HAP-1 (cell line): ENCODE data around the gene P4HB.

Experiments
- DNase-seq, 2 experiments: peaks; one replicate each; pipeline ENCODE4 v3.0.0-alpha.2; 2016 to 2020; ENCODE audit warnings: low spot score in 2 of 2
- H3K27me3 ChIP-seq: fragments of 250-450 bp; sonication (Bioruptor Pico); 2 replicates; pipeline ENCODE4 v1.5.1; 2020; ENCODE audit warnings: low read depth, mild to moderate bottlenecking, moderate library complexity
- H3K36me3 ChIP-seq: fragments of 250-450 bp; sonication (Bioruptor Pico); replicated peaks from 2 replicates; pipeline ENCODE4 v1.5.1; 2020; ENCODE audit warnings: mild to moderate bottlenecking
- H3K4me1 ChIP-seq: fragments of 250-450 bp; sonication (Bioruptor Pico); 2 replicates; pipeline ENCODE4 v1.5.1; 2020; ENCODE audit warnings: mild to moderate bottlenecking
- H3K4me3 ChIP-seq: fragments of 250-450 bp; sonication (Bioruptor Pico); 2 replicates; pipeline ENCODE4 v1.5.1; 2020; ENCODE audit warnings: mild to moderate bottlenecking, moderate library complexity
- H3K9me3 ChIP-seq: fragments of 250-450 bp; sonication (Bioruptor Pico); 2 replicates; pipeline ENCODE4 v1.5.1; 2020; ENCODE audit warnings: mild to moderate bottlenecking, moderate library complexity
- in situ Hi-C: fragments of 300-500 bp; cut with MboI; formaldehyde crosslinking; loops from 3 replicates; pipeline ENCODE4 v1.14.3; 2020; ENCODE audit warnings: low sequenced_read_pairs, inconsistent platforms, mixed read lengths

Gene P4HB

GRCh38 chr17:81859906-81860755 lies at the start of gene P4HB:
TSS of gene P4HB (minus strand) at chr17:81860535. CDS start at chr17:81860471, 64 bp downstream.
- H3K36me3 ChIP-seq, result peaks cover 68% of the 10 kb centered on the region
- H3K9me3 ChIP-seq, result no peaks in the 10 kb centered on the region
- peaks cover 14% of the 10 kb centered on the region for H3K4me1 ChIP-seq
- peak in 1 of 2 experiments; percentile 99 for DNase-seq
- no peaks in the 10 kb centered on the region for H3K27me3 ChIP-seq
- in situ Hi-C loops, result no loop called here
- H3K4me3 ChIP-seq, result peak within 1 kb of the TSS; percentile 85

GRCh38 chr17:81909231-81909630 lies 48.9 kb upstream of the P4HB start:
- Histone ChIP-seq H3K36me3 (peaks cover 47% of the 10 kb centered on the region), H3K4me1 (no peaks in the 10 kb centered on the region)
- in situ Hi-C loops, result no loop called here

GRCh38 chr17:81908793-81909192 lies 48.5 kb upstream of the P4HB start:
- H3K27me3 ChIP-seq, result no peaks in the 10 kb centered on the region
- no peak overlapping the region for H3K4me3 ChIP-seq
- DNase-seq, result no peak
- in situ Hi-C loops, result no loop called here
- peaks cover 46% of the 10 kb centered on the region for H3K36me3 ChIP-seq
- H3K9me3 ChIP-seq, result no peaks in the 10 kb centered on the region
- no peaks in the 10 kb centered on the region for H3K4me1 ChIP-seq

More at GRCh38 chr17:81909231-81909630, 48.9 kb upstream of the P4HB start:
- Histone ChIP-seq H3K9me3 (no peaks in the 10 kb centered on the region), H3K27me3 (no peaks in the 10 kb centered on the region), H3K4me3 (no peak overlapping the region)
- DNase-seq, result no peak

GRCh38 chr17:81907219-81908145 lies 47.1 kb upstream of the P4HB start:
- Histone ChIP-seq H3K9me3 (no peaks in the 10 kb centered on the region), H3K4me3 (no peak overlapping the region), H3K27me3 (no peaks in the 10 kb centered on the region), H3K36me3 (peaks cover 34% of the 10 kb centered on the region), H3K4me1 (no peaks in the 10 kb centered on the region)
- in situ Hi-C loops, result no loop called here
- no peak for DNase-seq

DNA sequence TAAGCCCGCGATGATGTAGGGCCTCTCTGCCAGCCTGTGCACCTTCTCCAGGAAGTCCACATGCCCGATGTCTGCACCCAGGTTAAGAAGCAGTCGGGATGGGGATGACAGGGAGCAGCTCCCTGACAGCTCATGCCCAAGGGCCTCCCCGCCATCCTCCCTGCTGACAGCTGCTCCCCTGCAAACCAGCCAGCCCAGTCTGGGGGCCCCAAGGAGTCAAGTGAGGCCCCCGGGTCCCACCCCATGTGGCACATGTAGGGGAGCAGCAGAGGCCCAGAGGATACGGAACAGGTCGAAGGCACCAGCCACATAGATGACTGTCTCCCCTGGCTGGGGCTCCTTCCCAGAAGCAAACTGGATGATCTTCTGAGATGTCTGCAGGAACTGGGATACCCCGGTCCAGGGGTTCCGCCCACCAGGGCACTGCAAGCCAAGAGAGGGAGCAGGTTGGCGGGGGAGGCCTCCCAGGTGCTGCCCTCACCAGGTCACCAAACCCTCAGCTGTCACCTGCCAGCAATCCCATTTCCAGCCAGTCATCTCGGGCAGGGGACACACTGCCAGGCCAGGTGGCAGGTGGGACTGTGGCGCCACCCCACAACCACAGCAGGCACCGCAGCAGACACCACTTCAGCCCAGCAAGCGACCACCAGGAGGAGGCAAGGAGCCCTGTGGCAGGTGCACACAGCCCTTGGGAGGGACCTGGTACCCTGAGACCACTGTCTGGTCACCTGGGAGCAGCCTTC lies 46.3 kb upstream of the P4HB start:
- no peaks in the 10 kb centered on the region for H3K27me3 ChIP-seq
- H3K36me3 ChIP-seq, result peaks cover 34% of the 10 kb centered on the region
- DNase-seq, result no peak
- no peaks in the 10 kb centered on the region for H3K4me1 ChIP-seq
- in situ Hi-C loops, result no loop called here
- no peaks in the 10 kb centered on the region for H3K9me3 ChIP-seq
- no peak overlapping the region for H3K4me3 ChIP-seq

DNA sequence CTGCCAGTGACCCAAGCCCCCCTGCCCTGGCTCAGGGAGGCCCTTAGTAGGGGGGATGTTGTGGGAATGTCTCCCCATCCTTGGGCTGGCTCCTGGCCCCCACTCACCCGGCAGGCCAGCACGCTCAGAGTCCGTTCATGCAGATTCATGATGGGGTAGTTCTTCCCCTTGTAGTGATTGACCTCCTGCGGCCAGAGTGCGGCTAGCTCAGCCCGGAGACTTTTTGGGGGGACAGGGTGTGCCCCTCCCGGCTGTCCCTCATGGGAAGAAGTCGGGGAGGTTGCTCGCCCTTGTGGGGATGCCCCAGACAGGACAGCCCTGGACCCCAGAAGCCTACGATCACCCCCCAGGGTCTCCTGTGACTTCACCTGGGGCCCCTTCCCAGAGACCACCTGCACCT lies 45.7 kb upstream of the P4HB start:
- Histone ChIP-seq H3K4me1 (no peaks in the 10 kb centered on the region), H3K4me3 (no peak overlapping the region), H3K27me3 (no peaks in the 10 kb centered on the region), H3K36me3 (peaks cover 34% of the 10 kb centered on the region), H3K9me3 (no peaks in the 10 kb centered on the region)
- no peak for DNase-seq
- in situ Hi-C loops, result no loop called here

DNA sequence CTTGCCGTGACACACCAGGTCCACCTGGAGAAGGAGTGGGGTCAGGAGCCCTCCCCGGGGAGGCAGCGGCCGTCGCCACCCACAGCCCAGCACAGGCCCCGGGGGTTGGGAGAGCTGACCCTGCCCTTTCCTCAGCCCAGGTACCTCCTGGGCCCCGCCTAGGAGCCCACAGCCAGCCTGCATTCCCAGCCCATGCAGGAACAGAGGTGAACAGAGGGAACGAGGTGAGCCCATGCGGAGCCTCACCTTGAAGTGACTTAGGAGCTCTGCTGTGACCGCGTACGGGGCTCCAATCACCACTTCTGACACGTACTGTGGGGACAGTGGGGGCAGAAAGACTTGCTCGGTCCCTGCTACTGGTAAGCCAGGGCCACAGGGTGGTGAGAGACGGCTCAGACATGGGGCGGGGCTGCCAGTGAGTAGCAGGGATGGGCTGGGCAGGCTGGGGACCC lies 45.1 kb upstream of the P4HB start:
- no peak for DNase-seq
- in situ Hi-C loops, result no loop called here
- H3K27me3 ChIP-seq, result no peaks in the 10 kb centered on the region
- H3K36me3 ChIP-seq, result peaks cover 34% of the 10 kb centered on the region
- H3K9me3 ChIP-seq, result no peaks in the 10 kb centered on the region
- H3K4me3 ChIP-seq, result no peak overlapping the region
- no peaks in the 10 kb centered on the region for H3K4me1 ChIP-seq

DNA sequence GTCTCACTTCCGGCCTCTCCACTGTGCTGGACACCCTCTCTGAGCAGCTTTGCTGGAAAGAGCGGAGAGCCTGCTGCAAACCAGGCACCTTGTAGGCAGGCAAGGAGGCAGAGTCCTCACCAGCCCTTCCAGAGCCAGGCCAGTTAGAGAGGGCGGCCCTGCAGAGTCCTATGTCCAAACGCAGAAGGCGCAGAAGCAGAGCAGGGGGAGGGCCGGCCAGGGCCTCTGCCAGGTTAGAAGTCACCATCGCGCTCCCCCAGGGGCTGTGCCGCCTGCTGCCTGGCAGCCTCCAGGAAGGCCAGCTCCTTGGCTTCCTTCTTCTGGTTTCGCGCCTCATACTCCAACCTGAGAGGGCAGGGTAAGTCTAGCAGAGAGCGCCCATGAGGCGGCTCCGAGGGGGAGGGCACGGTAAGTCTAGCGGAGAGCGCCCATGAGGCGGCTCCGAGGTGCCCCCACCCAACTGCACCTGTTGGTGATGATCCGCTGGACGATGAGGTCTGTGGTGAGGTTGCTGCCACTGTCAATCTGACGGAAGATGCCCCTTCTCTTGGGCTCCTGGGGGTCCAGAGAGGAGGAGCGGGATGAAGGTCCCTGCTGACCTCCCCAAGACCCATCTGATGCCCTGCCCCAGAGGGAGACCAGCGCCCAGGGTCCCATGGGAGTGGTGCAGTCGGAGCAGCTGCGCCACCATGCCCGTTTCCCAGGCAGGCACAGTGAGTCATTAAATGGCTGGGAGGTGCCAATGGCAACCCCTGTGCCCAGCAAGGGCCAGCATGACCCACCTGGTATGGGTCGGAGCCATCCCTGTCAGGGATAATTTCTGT lies 44.5 kb upstream of the P4HB start:
- peaks cover 40% of the 10 kb centered on the region for H3K36me3 ChIP-seq

GRCh38 chr17:81903896-81904599 lies 43.7 kb upstream of the P4HB start:
- peaks cover 43% of the 10 kb centered on the region for H3K36me3 ChIP-seq

More for the DNA sequence above, 44.5 kb upstream of the P4HB start:
- Histone ChIP-seq H3K9me3 (no peaks in the 10 kb centered on the region), H3K4me3 (no peak overlapping the region), H3K27me3 (no peaks in the 10 kb centered on the region), H3K4me1 (no peaks in the 10 kb centered on the region)
- no peak for DNase-seq
- in situ Hi-C loops, result no loop called here

GRCh38 chr17:81903415-81903831 lies 43.1 kb upstream of the P4HB start:
- Histone ChIP-seq H3K9me3 (no peaks in the 10 kb centered on the region), H3K36me3 (peaks cover 44% of the 10 kb centered on the region), H3K4me3 (no peak overlapping the region), H3K4me1 (no peaks in the 10 kb centered on the region), H3K27me3 (no peaks in the 10 kb centered on the region)
- DNase-seq, result no peak
- in situ Hi-C loops, result no loop called here

More at GRCh38 chr17:81903896-81904599, 43.7 kb upstream of the P4HB start:
- no peak overlapping the region for H3K4me3 ChIP-seq
- H3K9me3 ChIP-seq, result no peaks in the 10 kb centered on the region
- H3K4me1 ChIP-seq, result no peaks in the 10 kb centered on the region
- no peak for DNase-seq
- in situ Hi-C loops, result no loop called here
- no peaks in the 10 kb centered on the region for H3K27me3 ChIP-seq

DNA sequence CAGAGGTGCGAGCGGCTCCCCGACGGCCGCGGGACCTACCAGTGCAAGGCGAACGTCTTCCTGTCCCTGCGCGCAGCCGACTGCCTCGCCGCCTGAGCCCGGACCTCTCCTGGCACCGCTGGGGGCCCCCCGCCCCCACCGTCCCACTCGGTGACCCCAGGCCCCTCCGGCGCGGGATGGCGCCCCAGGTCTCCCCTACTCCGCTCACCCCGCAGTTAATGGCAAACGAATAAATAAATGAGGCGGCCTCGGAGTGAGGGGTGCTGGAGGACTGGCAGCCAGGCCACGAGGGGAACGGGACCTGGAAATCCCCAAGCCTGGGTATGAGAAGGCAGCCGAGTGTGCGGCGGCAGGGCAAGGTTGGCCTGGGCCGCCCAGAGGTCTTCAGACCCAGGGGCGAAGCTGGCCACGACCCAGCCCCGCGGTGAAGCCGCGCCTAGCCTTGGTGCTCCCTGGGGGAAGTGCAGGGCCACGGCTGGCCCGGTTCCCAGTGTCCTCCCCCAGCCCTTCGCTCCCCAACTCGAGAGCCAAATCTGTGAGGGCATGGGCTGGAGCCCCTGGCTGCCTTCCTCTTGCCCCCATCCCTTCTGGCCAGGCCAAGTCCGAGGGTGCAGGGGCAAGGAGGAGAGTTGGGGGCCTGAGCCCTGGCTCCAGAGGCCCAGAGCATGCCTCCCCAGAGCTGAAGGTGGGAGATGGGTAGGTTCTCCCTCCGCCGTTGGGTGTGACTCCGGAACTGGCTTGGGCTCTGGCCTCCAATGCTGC lies 42.5 kb upstream of the P4HB start:
- DNase-seq, result no peak
- Histone ChIP-seq H3K36me3 (peaks cover 43% of the 10 kb centered on the region), H3K4me1 (no peaks in the 10 kb centered on the region), H3K27me3 (no peaks in the 10 kb centered on the region), H3K4me3 (no peak overlapping the region), H3K9me3 (no peaks in the 10 kb centered on the region)
- in situ Hi-C loops, result no loop called here
